NT2/D1 (cell line): ENCODE measurements around the gene TMEM163.

ENCODE experiments used
- YY1 ChIP-seq: IDR thresholded peaks from 2 replicates; pipeline ENCODE4 v1.6.1; 2011; ENCODE audit not compliant: insufficient read length, insufficient read depth
- ZNF274 ChIP-seq: IDR thresholded peaks from 2 replicates; pipeline ENCODE4 v1.6.1; 2011; ENCODE audit warnings: mild to moderate bottlenecking, low read depth, low read length

- TF ChIP-seq YY1 (no peak), ZNF274 (no peak)
Measured at GRCh38 chr2:134648586-134648985, 70.2 kb downstream of the TMEM163 start.
